Endothelial cell of umbilical vein (primary cell): Measurements from ENCODE around the gene ABCA3. TPM values are rescaled to one million over a fixed set of nuclear protein-coding genes. Genes with fewer than 3 reads are reported as not detected.

Experiments used
- BruUV-seq: library from RNA; stranded (reverse); fragments of 400-500 nt; replicated peaks from 2 replicates; lab custom pipeline; 2021; lab: Mats Ljungman, UMichigan
- CTCF ChIA-PET: fragments of 300-600, 350-600 bp; sonication (Branson Sonifier 250); formaldehyde crosslinking; loops from one replicate; lab custom pipeline; 2021; ENCODE audit warnings: antibody characterized with exemption, inconsistent platforms; lab: Charles Lee
- POLR2A ChIA-PET: fragments of 300-600, 350-600 bp; sonication (Branson Sonifier 250); formaldehyde crosslinking; loops from one replicate; lab custom pipeline; 2021; ENCODE audit warnings: antibody characterized with exemption, inconsistent platforms; lab: Charles Lee
- DNase-seq: peaks from one replicate; pipeline ENCODE4 v3.0.0-alpha.2; 2011; ENCODE audit warnings: low read depth, low spot score
- FAIRE-seq: peaks from 2 replicates; lab custom pipeline; 2011; peaks lifted over from hg19 to GRCh38; lab: Jason Lieb, UNC
- H2AFZ ChIP-seq: 2 replicates; pipeline ENCODE4 v1.6.0; 2012; ENCODE audit warnings: low read depth, low read length, control low read depth, inconsistent platforms
- H3K27ac ChIP-seq: 2 replicates; pipeline ENCODE4 v1.5.1; 2011; ENCODE audit warnings: low read depth, mild to moderate bottlenecking, control low read depth, low read length, moderate library complexity; ENCODE audit not compliant: insufficient read depth
- H3K27me3 ChIP-seq, 2 experiments: 2 replicates each; pipeline versions ENCODE4 v1.6.0 to v1.6.1; 2011; ENCODE audit warnings: low read length in 2 of 2, mixed read lengths in 1 of 2; ENCODE audit not compliant: control insufficient read depth in 2 of 2, insufficient read depth in 2 of 2
- H3K36me3 ChIP-seq, 2 experiments: 2 replicates in 1 of 2; 3 replicates in 1 of 2; pipeline ENCODE4 v1.5.1; 2011; ENCODE audit warnings: low read length in 2 of 2, mild to moderate bottlenecking in 1 of 2, moderate library complexity in 1 of 2; ENCODE audit not compliant: control insufficient read depth in 2 of 2, insufficient read depth in 2 of 2; ENCODE audit errors: extremely low read depth in 1 of 2
- H3K4me1 ChIP-seq: 3 replicates; pipeline ENCODE4 v1.5.1; 2011; ENCODE audit warnings: mild to moderate bottlenecking, low read length; ENCODE audit not compliant: control insufficient read depth, insufficient read depth; ENCODE audit errors: extremely low read depth
- H3K4me2 ChIP-seq: 2 replicates; pipeline ENCODE4 v1.6.1; 2011; ENCODE audit warnings: low read length, control low read depth, mixed read lengths; ENCODE audit not compliant: insufficient read depth
- H3K4me3 ChIP-seq, 3 experiments: fragments of 200-600 bp in 1 of 3; sonication (generic), shearing (Covaris generic) in 1 of 3; replicated peaks in 1 of 3; 2 replicates each; pipeline ENCODE4 v1.5.1; 2011 to 2016; ENCODE audit warnings: control low read depth in 3 of 3, low read length in 3 of 3, mild to moderate bottlenecking in 2 of 3, inconsistent platforms in 1 of 3, low read depth in 1 of 3, moderate library complexity in 1 of 3; ENCODE audit not compliant: insufficient read depth in 1 of 3
- H3K79me2 ChIP-seq: 2 replicates; pipeline ENCODE4 v1.6.0; 2012; ENCODE audit warnings: low read length, inconsistent platforms; ENCODE audit not compliant: control insufficient read depth, insufficient read depth
- H3K9ac ChIP-seq: replicated peaks from 2 replicates; pipeline ENCODE3; 2011; ENCODE audit warnings: low read length, control low read depth; ENCODE audit not compliant: insufficient read depth; ENCODE audit errors: extremely low read depth
- H3K9me1 ChIP-seq: replicated peaks from 3 replicates; pipeline ENCODE4 v1.6.0; 2011; ENCODE audit warnings: mild to moderate bottlenecking, low read length; ENCODE audit not compliant: control insufficient read depth, insufficient read depth; ENCODE audit errors: extremely low read depth
- H3K9me3 ChIP-seq: replicated peaks from 2 replicates; pipeline ENCODE4 v1.5.1; 2012; ENCODE audit warnings: low read length, inconsistent platforms; ENCODE audit not compliant: control insufficient read depth, insufficient read depth
- H4K20me1 ChIP-seq: replicated peaks from 2 replicates; pipeline ENCODE3; 2011; ENCODE audit warnings: mild to moderate bottlenecking, low read length; ENCODE audit not compliant: control insufficient read depth, insufficient read depth; ENCODE audit errors: extremely low read depth
- EZH2 ChIP-seq: IDR thresholded peaks from 2 replicates; pipeline ENCODE4 v1.6.1; 2012; ENCODE audit warnings: borderline replicate concordance, low read depth, mild to moderate bottlenecking, moderate library complexity, low read length, inconsistent platforms; ENCODE audit not compliant: severe bottlenecking
- FOS ChIP-seq: IDR thresholded peaks from 2 replicates; pipeline ENCODE4 v1.6.1; 2011; ENCODE audit warnings: mild to moderate bottlenecking, low read length, moderate library complexity, borderline replicate concordance; ENCODE audit not compliant: insufficient read depth
- GATA2 ChIP-seq: IDR thresholded peaks from 2 replicates; pipeline ENCODE4 v1.7.0; 2011; ENCODE audit warnings: low read depth, mild to moderate bottlenecking, moderate library complexity, mixed read lengths, low read length; ENCODE audit not compliant: insufficient read length, insufficient read depth
- JUN ChIP-seq: IDR thresholded peaks from 2 replicates; pipeline ENCODE4 v1.6.1; 2011; ENCODE audit warnings: borderline replicate concordance, low read depth; ENCODE audit not compliant: insufficient read length, insufficient read depth
- MYC ChIP-seq: IDR thresholded peaks from one replicate; pipeline ENCODE4 v1.6.1; 2011; ENCODE audit warnings: mild to moderate bottlenecking, low read depth, low read length
- POLR2A ChIP-seq: IDR thresholded peaks from 2 replicates; pipeline ENCODE4 v1.6.1; 2012; ENCODE audit warnings: low read depth, mild to moderate bottlenecking, control low read depth, low read length
- POLR2AphosphoS5 ChIP-seq: IDR thresholded peaks from 2 replicates; pipeline ENCODE4 v1.6.1; 2012; ENCODE audit warnings: low read depth, mild to moderate bottlenecking, control low read depth, low read length, moderate library complexity; ENCODE audit not compliant: insufficient read depth
- dilution Hi-C: fragments of 300-500 bp; cut with MboI; formaldehyde crosslinking; loops from one replicate; pipeline ENCODE4 v1.15.0; 2019; ENCODE audit warnings: low sequenced_read_pairs; ENCODE audit not compliant: extremely low pct_ligation_motif_present
- intact Hi-C: fragments of 100-400 bp; cut with micrococcal nuclease; formaldehyde crosslinking; loops from one replicate; pipeline ENCODE4 v1.10.0; 2022
- polyA plus RNA-seq, 4 experiments: library from polyadenylated mRNA; depleted of rRNA in 3 of 4; stranded (reverse) in 3 of 4; unstranded in 1 of 4; fragments of >200 nt; gene quantifications; 2 replicates each; pipeline versions ENCODE4 v1.2.1 to v1.2.3, GENCODE V29; 2011 to 2012; ENCODE audit warnings: missing spikeins in 1 of 4
- total RNA-seq: library from RNA; stranded (reverse); gene quantifications from 2 replicates; pipeline ENCODE4 v1.2.3, GENCODE V29; 2021
- TF ChIP-seq, protein P1 (sequence below): IDR thresholded peaks from 2 replicates; pipeline ENCODE4 v1.6.1; 2011; ENCODE audit not compliant: insufficient read depth, insufficient read length
- TF ChIP-seq, protein P2 (sequence below), 2 donors: IDR thresholded peaks; 1 replicate in 1 of 2; 2 replicates in 1 of 2; pipeline ENCODE4 v1.5.1; 2011; ENCODE audit warnings: low read length in 2 of 2, mild to moderate bottlenecking in 2 of 2, moderate library complexity in 2 of 2, control low read depth in 1 of 2, inconsistent platforms in 1 of 2, low read depth in 1 of 2; ENCODE audit not compliant: insufficient read depth in 1 of 2; ENCODE audit errors: extremely low read depth in 1 of 2

ABCA3 gene
- total and polyA plus RNA-seq, 2 donors (not counting 3 experiments of a cell fraction or from before 2014, with no cell fraction given): 13.5 to 36.0 TPM

DNA sequence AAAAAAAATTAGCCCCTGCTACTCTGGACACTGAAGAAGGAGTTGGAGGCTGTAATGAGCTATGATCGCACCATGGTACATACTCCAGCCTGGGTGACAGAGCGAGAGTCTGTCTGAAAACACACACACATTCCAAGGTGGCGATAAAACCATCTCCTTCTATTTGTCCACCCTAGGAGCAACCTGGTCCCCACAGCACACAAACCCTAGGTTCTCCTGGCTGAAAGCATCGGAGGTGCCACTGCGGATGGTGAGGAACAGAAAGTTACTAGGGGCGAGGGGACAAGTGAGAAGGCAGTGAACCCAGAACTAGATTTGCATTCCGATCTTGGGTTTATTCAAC lies 87.8 kb downstream of the ABCA3 start:
- no peak for FAIRE-seq
- Histone ChIP-seq H3K4me1 (peaks cover 13% of the 10 kb centered on the region), H3K27ac (no peak overlapping the region), H3K9me3 (no peaks in the 10 kb centered on the region), H3K4me2 (no peak overlapping the region), H3K79me2 (peaks cover 19% of the 10 kb centered on the region), H3K9me1 (no peaks in the 10 kb centered on the region), H3K27me3 (no peaks in the 10 kb centered on the region), H3K4me3 (no peak overlapping the region), H3K9ac (no peak overlapping the region), H4K20me1 (no peaks in the 10 kb centered on the region), H3K36me3 (peaks cover 23 to 27% of the 10 kb centered on the region in 2 experiments), H2AFZ (no peak overlapping the region)
- dilution Hi-C loops: no loop called here
- POLR2A ChIA-PET: interaction anchor here (1.9 kb wide), 1 partner anchor 98 kb away, joined by 12 read pairs; the partner anchor contains the start of gene TRAF7
- CTCF ChIA-PET: interaction anchor here (1.2 to 2.8 kb wide), 5 partner anchors 14 to 249 kb away, joined by 3 to 17 read pairs (median 11); partner anchors contain the start of gene DNASE1L2
- no peak for DNase-seq
- no TSS peak for BruUV-seq
- intact Hi-C loops: loop anchor here (5.0 kb wide), 1 partner anchor 55 kb away; the partner anchor contains the start of gene CASKIN1
- no peak for TF ChIP-seq POLR2A
- TF ChIP-seq GATA2: no peak
- TF ChIP-seq POLR2AphosphoS5: no peak
- TF ChIP-seq MYC: no peak
- TF ChIP-seq, protein P1, sequence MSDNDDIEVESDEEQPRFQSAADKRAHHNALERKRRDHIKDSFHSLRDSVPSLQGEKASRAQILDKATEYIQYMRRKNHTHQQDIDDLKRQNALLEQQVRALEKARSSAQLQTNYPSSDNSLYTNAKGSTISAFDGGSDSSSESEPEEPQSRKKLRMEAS: no peak
- no peak for TF ChIP-seq JUN
- TF ChIP-seq EZH2: no peak
- TF ChIP-seq, protein P2, sequence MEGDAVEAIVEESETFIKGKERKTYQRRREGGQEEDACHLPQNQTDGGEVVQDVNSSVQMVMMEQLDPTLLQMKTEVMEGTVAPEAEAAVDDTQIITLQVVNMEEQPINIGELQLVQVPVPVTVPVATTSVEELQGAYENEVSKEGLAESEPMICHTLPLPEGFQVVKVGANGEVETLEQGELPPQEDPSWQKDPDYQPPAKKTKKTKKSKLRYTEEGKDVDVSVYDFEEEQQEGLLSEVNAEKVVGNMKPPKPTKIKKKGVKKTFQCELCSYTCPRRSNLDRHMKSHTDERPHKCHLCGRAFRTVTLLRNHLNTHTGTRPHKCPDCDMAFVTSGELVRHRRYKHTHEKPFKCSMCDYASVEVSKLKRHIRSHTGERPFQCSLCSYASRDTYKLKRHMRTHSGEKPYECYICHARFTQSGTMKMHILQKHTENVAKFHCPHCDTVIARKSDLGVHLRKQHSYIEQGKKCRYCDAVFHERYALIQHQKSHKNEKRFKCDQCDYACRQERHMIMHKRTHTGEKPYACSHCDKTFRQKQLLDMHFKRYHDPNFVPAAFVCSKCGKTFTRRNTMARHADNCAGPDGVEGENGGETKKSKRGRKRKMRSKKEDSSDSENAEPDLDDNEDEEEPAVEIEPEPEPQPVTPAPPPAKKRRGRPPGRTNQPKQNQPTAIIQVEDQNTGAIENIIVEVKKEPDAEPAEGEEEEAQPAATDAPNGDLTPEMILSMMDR (IDR thresholded peaks at IDR 0.05; ENCODE audit: extremely low read depth in 1 of 2, insufficient read depth in 1 of 2, low read depth in 1 of 2, low read length in 2 of 2): no peak
- TF ChIP-seq FOS: no peak
